ENCODE results near the gene TMLHE. TPM values are rescaled to one million over a fixed set of nuclear protein-coding genes. Genes with fewer than 3 reads are reported as not detected.

TMLHE gene
- total RNA-seq, 1 experiment from 2014 or later = 12.2 TPM

- intact Hi-C loops (cut with micrococcal nuclease) = no loop called here
- Histone ChIP-seq H3K4me3 (replicated peaks in 1 of 2; ENCODE audit: low read depth in 1 of 2, low read length in 2 of 2) (no peak overlapping the region), H3K4me2 (ENCODE audit: low read length) (no peak overlapping the region), H3K27ac (ENCODE audit: low read depth, low read length) (no peak overlapping the region), H4K20me1 (ENCODE audit: insufficient read depth) (no peaks in the 10 kb centered on the region), H3K27me3 (ENCODE audit: insufficient read depth, low read length) (no peaks in the 10 kb centered on the region), H3K79me2 (ENCODE audit: insufficient read depth, low read length) (no peaks in the 10 kb centered on the region), H3K9me3 (ENCODE audit: control insufficient read depth in 1 of 2, insufficient read depth in 1 of 2, low read depth in 1 of 2, low read length in 2 of 2) (no peaks in the 10 kb centered on the region), H3K9ac (ENCODE audit: low read length) (no peak overlapping the region), H3K9me2 (ENCODE audit: insufficient read depth) (no peaks in the 10 kb centered on the region), H3K4me1 (ENCODE audit: control insufficient read depth in 1 of 2, insufficient read depth in 2 of 2, low read length in 2 of 2) (peaks cover 0 to 9% of the 10 kb centered on the region in 2 experiments; a peak in 1 of 4 replicates), H2AFZ (ENCODE audit: low read depth, low read length, poor library complexity, severe bottlenecking) (no peak overlapping the region), H3K36me3 (ENCODE audit: control insufficient read depth in 1 of 2, insufficient read depth in 2 of 2, low read length in 2 of 2) (no peaks in the 10 kb centered on the region)
- ATAC-seq (no peak), DNase-seq (ENCODE audit: low read depth, low spot score) (no peak)
- RAD21 ChIA-PET (ENCODE audit: low non-redundant PET in 1 of 2, low total read pairs in 2 of 2, uncharacterized antibody in 2 of 2, unreplicated experiment in 2 of 2) = no interaction called here
- CTCF ChIA-PET = no interaction called here
- POLR2A ChIA-PET = no interaction called here
- no TSS peak for BruUV-seq (replicated peaks)
- TF ChIP-seq MAX (IDR thresholded peaks at IDR 0.05) (no peak), CTCF (IDR thresholded peaks at IDR 0.05 in 2 of 3, conservative IDR thresholded peaks at IDR 0.05 in 1 of 3; ENCODE audit: borderline replicate concordance in 1 of 3, insufficient read depth in 1 of 3, low read depth in 2 of 3, low read length in 2 of 3) (no peak), EZH2phosphoT487 (IDR thresholded peaks at IDR 0.05; ENCODE audit: borderline replicate concordance) (no peak), SP1 (IDR thresholded peaks at IDR 0.05; ENCODE audit: low read depth) (no peak), REST (IDR thresholded peaks at IDR 0.05; ENCODE audit: low read depth) (no peak), ZBTB33 (IDR thresholded peaks at IDR 0.05; ENCODE audit: extremely low read depth, insufficient replicate concordance, low read length) (no peak), YY1 (IDR thresholded peaks at IDR 0.05; ENCODE audit: extremely low read depth, insufficient replicate concordance, low read depth, low read length) (no peak), POLR2AphosphoS5 (IDR thresholded peaks at IDR 0.05; ENCODE audit: low read depth, low read length) (no peak), EGR1 (IDR thresholded peaks at IDR 0.05; ENCODE audit: low read depth) (no peak), FOSL1 (IDR thresholded peaks at IDR 0.05; ENCODE audit: low read depth) (no peak), SIN3A (IDR thresholded peaks at IDR 0.05; ENCODE audit: low read depth) (no peak), ZFX (IDR thresholded peaks at IDR 0.05) (no peak), POLR2A (IDR thresholded peaks at IDR 0.05; ENCODE audit: borderline replicate concordance, extremely low read depth, insufficient read depth, insufficient read length) (no peak), EZH2 (IDR thresholded peaks at IDR 0.05) (no peak), ATF3 (IDR thresholded peaks at IDR 0.05) (no peak), RAD21 (IDR thresholded peaks at IDR 0.05; ENCODE audit: low read depth) (no peak), SRF (IDR thresholded peaks at IDR 0.05; ENCODE audit: low read depth) (no peak), CBX3 (IDR thresholded peaks at IDR 0.05; ENCODE audit: low read depth) (no peak), CEBPB (IDR thresholded peaks at IDR 0.05; ENCODE audit: low read depth) (no peak)
Measured at GRCh38 chrX:155535866-155536265, 76.9 kb downstream of the TMLHE start.
